Renal cortical epithelial cell (primary cell): ENCODE data around the gene ALG1. TPM values are rescaled to one million over a fixed set of nuclear protein-coding genes. Genes with fewer than 3 reads are reported as not detected.
"Not testable (repeated sequence)": the region's sequence is repeated elsewhere in the genome, so short reads cannot be mapped to it uniquely, and the experiment has no call there.

Experiments
- DNase-seq: peaks from one replicate; pipeline ENCODE4 v3.0.0-alpha.2; 2011; ENCODE audit warnings: low read depth
- total RNA-seq: library from RNA; depleted of rRNA; stranded (reverse); fragments of >200 nt; gene quantifications from 2 replicates; pipeline ENCODE4 v1.2.3, GENCODE V29; 2014

Gene ALG1
- total RNA-seq, 1 donor from 2014 or later = 20.8 TPM

GRCh38 chr16:5044581-5044980 lies 27.1 kb upstream of the ALG1 start:
- DNase-seq = not testable (repeated sequence)

- no peak for DNase-seq
Observed at GRCh38 chr16:5045499-5046115, 26.0 kb upstream of the ALG1 start.

- no peak for DNase-seq
Observed at GRCh38 chr16:5046914-5047313, 24.7 kb upstream of the ALG1 start.

GRCh38 chr16:5054876-5055865 lies 16.5 kb upstream of the ALG1 start:
- DNase-seq = no peak

- no peak for DNase-seq
Observed at GRCh38 chr16:5056352-5056751, 15.3 kb upstream of the ALG1 start.

GRCh38 chr16:5058476-5058875 lies 13.2 kb upstream of the ALG1 start:
- no peak for DNase-seq

GRCh38 chr16:5059386-5060072 lies 12.1 kb upstream of the ALG1 start:
- no peak for DNase-seq

GRCh38 chr16:5060073-5060641 lies 11.5 kb upstream of the ALG1 start:
- DNase-seq = no peak

- no peak for DNase-seq
Observed at GRCh38 chr16:5062051-5062450, 9.6 kb upstream of the ALG1 start.

GRCh38 chr16:5062790-5063765 lies 8.6 kb upstream of the ALG1 start:
- DNase-seq = no peak

- no peak for DNase-seq
Observed at GRCh38 chr16:5064915-5065314, 6.7 kb upstream of the ALG1 start.

GRCh38 chr16:5065326-5065725 lies 6.3 kb upstream of the ALG1 start:
- DNase-seq = no peak

- DNase-seq = no peak
Observed at GRCh38 chr16:5065813-5066212, 5.8 kb upstream of the ALG1 start, which contains the start of gene C16orf89. Gene C16orf89, minus strand, starts transcription at chr16:5065956. Its CDS starts 48 bp downstream, at chr16:5065908.

- no peak for DNase-seq
Observed at GRCh38 chr16:5066511-5066910, 5.1 kb upstream of the ALG1 start.

- no peak for DNase-seq
Observed at GRCh38 chr16:5069048-5069447, 2.6 kb upstream of the ALG1 start.

- DNase-seq = no peak
Observed at GRCh38 chr16:5069854-5070253, 1.8 kb upstream of the ALG1 start.

- no peak for DNase-seq
Observed at GRCh38 chr16:5070431-5071186, 1.0 kb upstream of the ALG1 start.

- no peak for DNase-seq
Observed at GRCh38 chr16:5071341-5071680, 332 bp upstream of the ALG1 start.

- DNase-seq = no peak
Observed at GRCh38 chr16:5072334-5073278, 963 bp downstream of the ALG1 start.
